Activated naive CD4-positive, alpha-beta T cell treated with anti-CD3 and anti-CD28 coated beads, Interleukin-2, amount 50 U/mL, for 24 hours (primary cell): ENCODE results near the gene PRDM16.

Experiments
- H3K27ac Mint-ChIP-seq: one replicate; pipeline ENCODE4 v1.8.0; 2021; ENCODE audit warnings: mild to moderate bottlenecking, mixed read lengths
- H3K27me3 Mint-ChIP-seq: one replicate; pipeline ENCODE4 v1.8.0; 2021; ENCODE audit warnings: mixed read lengths
- H3K36me3 Mint-ChIP-seq: one replicate; pipeline ENCODE4 v1.8.0; 2021; ENCODE audit warnings: mixed read lengths
- H3K4me1 Mint-ChIP-seq: one replicate; pipeline ENCODE4 v1.8.0; 2021; ENCODE audit warnings: mixed read lengths
- H3K4me3 Mint-ChIP-seq: one replicate; pipeline ENCODE4 v1.8.0; 2021; ENCODE audit warnings: mild to moderate bottlenecking, mixed read lengths
- H3K9me3 Mint-ChIP-seq: one replicate; pipeline ENCODE4 v1.8.0; 2021; ENCODE audit warnings: mixed read lengths

PRDM16 gene

DNA sequence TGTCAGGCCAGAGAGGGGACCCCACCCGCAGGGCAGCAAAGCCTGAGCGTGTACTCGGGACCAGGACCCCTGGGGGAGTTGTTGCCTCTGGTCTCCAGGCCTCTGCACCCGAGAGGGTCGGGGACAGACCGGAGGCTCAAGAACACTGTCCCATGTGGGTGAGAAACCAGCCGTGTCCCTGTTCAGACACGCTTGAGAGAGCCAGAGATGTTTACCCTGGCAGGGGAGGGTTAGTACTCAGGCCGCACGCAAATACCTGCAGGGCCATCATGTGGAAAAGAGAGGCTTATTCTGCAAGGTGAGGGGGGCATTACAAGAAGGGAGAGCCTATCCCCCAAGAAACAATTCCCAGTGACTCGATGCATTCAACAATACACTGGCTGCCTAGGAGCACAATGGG, 311.5 kb downstream of the PRDM16 start:
- Mint-ChIP-seq H3K36me3 (no peaks in the 10 kb centered on the region), H3K27ac (no peak overlapping the region), H3K4me3 (no peak overlapping the region), H3K27me3 (peaks cover 2% of the 10 kb centered on the region), H3K9me3 (no peaks in the 10 kb centered on the region), H3K4me1 (no peaks in the 10 kb centered on the region)

DNA sequence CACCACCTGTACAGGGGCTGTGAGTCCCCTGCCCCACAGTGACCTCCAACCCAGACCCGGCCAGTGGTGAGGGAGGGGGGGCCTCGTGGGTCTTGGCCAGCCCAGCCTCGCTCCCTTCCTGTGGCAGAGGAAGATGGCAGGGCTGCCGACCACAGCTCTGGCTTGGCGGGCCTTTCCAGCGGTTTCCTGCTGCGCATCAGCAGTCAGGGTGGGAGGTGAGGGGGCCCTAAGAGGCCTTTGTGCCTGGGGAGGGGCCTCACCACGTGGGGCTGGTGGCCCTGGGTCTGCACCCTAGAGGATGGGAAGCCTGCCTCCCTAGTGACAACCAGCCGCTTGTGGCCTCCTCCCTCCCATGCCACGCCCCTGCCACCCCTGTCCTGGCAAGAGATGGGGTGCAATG, 312.9 kb downstream of the PRDM16 start:
- no peaks in the 10 kb centered on the region for H3K36me3 Mint-ChIP-seq
- no peak overlapping the region for H3K27ac Mint-ChIP-seq
- H3K4me1 Mint-ChIP-seq: no peaks in the 10 kb centered on the region
- H3K9me3 Mint-ChIP-seq: no peaks in the 10 kb centered on the region
- no peak overlapping the region for H3K4me3 Mint-ChIP-seq
- peaks cover 1% of the 10 kb centered on the region for H3K27me3 Mint-ChIP-seq

DNA sequence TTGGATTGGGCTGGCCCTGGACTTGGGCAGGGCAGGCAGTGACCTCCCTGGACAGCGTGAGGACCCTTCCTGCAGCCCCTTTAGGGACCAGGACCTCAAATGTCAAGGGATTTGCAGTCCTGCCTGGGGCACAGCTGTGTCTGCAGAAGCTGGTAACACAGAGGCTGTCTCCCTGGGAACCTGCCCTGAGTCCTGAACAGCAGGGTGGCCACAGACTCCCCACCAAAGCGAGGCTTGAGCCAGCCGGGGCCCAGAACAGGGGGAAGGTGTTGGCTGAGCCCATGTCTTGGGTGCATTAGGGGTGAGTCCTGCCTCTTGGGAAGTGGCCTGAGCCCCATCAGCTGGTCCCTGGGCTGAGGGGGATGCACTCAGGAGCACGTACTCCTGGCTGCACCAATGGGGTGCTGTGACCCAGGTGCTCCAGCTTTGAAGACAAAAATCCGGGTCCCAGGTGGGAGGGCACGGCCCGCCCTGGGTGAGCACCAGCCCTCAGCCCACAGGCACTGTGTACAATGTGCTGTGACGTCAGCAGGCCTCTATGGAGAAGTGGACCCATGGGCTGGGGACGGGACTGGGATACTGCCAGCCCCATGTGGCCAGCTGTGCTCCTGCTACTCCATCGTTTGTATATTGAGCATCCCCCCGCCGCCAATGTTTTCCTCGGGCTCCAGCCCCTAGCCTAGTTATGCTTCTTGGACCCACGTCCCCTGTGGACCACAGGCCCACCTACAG, 313.5 kb downstream of the PRDM16 start:
- H3K4me1 Mint-ChIP-seq: no peaks in the 10 kb centered on the region
- no peak overlapping the region for H3K4me3 Mint-ChIP-seq
- H3K27ac Mint-ChIP-seq: no peak overlapping the region
- H3K27me3 Mint-ChIP-seq: peaks cover 1% of the 10 kb centered on the region
- H3K9me3 Mint-ChIP-seq: no peaks in the 10 kb centered on the region
- H3K36me3 Mint-ChIP-seq: no peaks in the 10 kb centered on the region

DNA sequence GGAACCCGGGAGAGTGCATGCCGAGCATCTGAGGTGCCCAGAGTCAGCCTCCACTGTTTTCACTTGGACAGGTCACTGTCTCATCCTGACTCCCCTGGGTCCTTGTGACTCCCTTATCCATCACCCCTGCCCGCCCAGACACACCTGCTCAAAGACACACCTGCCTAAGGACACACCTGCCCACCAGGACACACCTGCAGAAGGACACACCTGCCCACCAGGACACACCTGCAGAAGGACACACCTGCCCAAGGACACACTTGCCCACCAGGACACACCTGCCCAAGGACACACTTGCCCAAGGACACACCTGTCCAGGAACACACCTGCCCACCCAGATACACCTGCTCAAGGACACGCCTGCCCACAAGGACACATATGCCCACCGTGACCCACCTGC, 314.7 kb downstream of the PRDM16 start:
- peak overlapping the region; percentile 12 for H3K27ac Mint-ChIP-seq
- peaks cover 2% of the 10 kb centered on the region for H3K27me3 Mint-ChIP-seq
- H3K4me3 Mint-ChIP-seq: no peak overlapping the region
- H3K4me1 Mint-ChIP-seq: no peaks in the 10 kb centered on the region
- no peaks in the 10 kb centered on the region for H3K36me3 Mint-ChIP-seq
- no peaks in the 10 kb centered on the region for H3K9me3 Mint-ChIP-seq

DNA sequence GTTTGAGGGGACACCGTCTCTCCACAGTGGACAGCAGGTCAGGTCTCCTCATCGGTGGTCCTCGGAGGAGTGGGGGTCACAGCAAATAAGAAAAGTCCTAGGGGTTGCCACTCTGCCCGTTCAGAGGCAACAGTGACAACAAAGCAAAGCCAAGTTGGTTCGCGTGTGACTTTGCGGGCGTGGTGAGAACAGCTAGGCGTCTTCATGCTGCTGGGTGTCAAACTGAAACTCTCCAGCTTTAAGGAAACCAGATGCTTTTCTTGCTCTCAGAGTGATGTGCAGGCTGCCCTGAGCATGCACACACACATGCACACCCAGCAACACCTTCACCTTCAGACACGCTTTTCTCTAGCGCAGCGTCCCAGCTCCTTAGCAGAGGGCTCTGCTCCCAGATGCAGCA, 315.4 kb downstream of the PRDM16 start:
- no peaks in the 10 kb centered on the region for H3K9me3 Mint-ChIP-seq
- no peak overlapping the region for H3K4me3 Mint-ChIP-seq
- no peaks in the 10 kb centered on the region for H3K4me1 Mint-ChIP-seq
- no peaks in the 10 kb centered on the region for H3K36me3 Mint-ChIP-seq
- H3K27me3 Mint-ChIP-seq: peaks cover 2% of the 10 kb centered on the region
- no peak overlapping the region for H3K27ac Mint-ChIP-seq

DNA sequence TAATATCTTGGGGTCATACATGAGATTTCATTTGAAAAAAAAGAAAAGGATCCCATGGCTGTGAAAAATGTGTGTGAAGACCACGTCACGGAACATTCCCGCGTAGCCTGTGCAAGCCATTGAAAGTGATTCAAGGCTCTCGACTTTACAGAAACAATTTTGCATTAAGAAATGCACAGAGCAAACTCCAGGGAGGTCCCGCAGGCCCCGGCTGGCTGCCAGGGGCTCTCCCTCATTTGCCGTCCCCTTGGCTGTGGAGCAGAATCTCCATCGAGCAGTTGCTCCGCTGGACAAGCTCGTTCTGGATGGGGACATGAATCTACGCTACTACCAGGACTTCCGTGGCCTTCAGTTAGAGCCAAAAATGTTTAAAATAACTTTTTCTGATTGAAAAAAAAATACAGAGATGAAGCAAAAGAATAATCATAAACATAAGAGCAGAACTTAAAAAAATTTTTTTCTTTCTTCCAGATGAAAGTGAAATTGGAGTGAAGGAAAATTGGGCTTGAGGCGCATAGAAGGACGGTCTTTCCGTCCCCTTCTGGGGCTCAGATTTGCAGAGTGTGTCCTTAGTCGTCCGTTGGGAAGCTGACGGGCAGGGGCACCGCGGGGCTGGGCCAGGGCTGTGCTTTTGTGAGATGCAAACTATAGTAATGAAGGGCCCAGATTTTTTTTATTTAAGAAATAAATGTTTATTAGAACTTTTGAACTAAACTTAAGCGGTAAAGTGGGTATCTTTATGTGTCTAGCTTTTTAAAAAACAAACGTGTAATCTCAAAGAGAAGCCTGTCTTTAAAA, 317.4 kb downstream of the PRDM16 start:
- H3K27ac Mint-ChIP-seq: no peak overlapping the region
- peaks cover 7% of the 10 kb centered on the region for H3K27me3 Mint-ChIP-seq
- no peak overlapping the region for H3K4me3 Mint-ChIP-seq
- H3K36me3 Mint-ChIP-seq: no peaks in the 10 kb centered on the region
- no peaks in the 10 kb centered on the region for H3K9me3 Mint-ChIP-seq
- H3K4me1 Mint-ChIP-seq: no peaks in the 10 kb centered on the region

DNA sequence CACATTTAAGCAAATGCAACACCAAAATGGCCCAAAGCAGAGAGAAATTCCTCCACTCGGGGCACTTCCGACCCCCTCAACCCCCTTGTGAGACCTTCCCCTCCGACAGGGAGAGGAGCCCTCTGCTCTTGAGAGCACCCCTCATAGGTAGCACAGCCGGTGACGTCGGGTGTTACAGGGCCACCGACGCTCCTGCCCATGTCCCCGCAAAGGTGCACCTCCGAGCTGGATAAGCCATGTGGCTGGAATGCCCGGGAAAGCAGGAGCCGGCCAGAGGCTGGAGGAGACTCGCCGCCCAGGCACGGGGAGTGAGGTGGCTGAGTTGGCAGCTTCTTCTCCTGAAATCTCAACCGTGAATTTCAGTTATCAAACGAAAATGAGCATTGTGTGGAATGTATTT, 318.4 kb downstream of the PRDM16 start:
- no peaks in the 10 kb centered on the region for H3K36me3 Mint-ChIP-seq
- H3K4me3 Mint-ChIP-seq: no peak overlapping the region
- H3K27me3 Mint-ChIP-seq: peaks cover 10% of the 10 kb centered on the region
- no peaks in the 10 kb centered on the region for H3K4me1 Mint-ChIP-seq
- H3K27ac Mint-ChIP-seq: no peak overlapping the region
- H3K9me3 Mint-ChIP-seq: no peaks in the 10 kb centered on the region

DNA sequence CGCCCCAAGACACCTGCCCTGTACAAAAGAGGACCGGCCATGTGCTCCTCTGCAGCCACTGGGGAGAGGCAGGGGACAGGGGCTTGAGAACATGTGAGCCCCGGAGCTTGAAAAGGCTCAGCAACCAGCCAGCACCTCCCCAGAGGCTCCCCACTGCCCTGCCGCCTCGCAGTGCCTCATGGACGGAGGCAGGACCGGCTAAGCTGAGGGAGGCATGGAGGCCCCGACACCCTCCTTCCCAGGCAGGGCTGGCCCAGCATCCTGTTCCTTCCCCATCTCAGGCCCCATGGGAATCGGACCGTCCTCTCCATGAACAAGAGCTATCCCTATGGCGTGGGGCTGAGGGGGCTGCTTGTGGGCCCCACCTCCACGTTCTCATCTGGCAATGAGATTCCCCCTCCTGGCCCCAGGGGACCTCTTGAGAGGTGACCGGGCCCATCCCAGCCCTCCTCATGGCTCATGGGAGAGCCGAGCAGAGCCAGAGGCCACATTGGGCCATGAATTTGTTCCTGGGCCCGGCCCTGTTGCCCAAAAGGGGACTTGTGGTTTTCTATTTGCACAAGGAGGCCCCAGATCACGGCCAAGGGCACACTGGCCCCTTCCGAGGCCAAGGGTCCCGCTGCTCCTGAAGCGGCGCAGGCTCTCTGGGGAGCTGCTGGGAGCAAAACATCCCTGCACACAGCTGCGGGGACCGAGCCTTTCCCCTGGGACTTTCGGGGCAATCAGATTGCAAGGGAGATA, 320.3 kb downstream of the PRDM16 start:
- no peak overlapping the region for H3K27ac Mint-ChIP-seq
- H3K4me3 Mint-ChIP-seq: no peak overlapping the region
- no peaks in the 10 kb centered on the region for H3K9me3 Mint-ChIP-seq
- peaks cover 21% of the 10 kb centered on the region for H3K27me3 Mint-ChIP-seq
- H3K4me1 Mint-ChIP-seq: no peaks in the 10 kb centered on the region
- no peaks in the 10 kb centered on the region for H3K36me3 Mint-ChIP-seq

DNA sequence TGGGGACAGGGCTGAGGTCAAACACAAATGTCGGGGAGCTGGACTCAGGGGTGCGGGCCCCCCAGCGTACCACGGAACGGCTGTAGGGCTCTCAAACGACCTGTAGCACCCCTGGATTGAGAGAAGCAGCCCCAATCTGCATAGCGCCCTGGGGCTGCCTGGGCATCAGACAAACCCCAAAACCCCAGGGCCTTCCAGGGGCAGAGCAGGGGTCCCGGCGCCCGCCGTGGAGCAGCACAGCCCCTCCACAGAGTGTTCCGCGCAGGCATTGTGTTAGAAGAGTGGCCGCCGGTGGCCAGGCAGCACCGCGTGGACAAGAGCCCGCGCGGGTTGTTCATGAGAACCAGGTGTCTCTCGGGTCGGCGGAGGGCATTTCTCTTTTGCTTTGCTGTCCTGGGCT, 321.3 kb downstream of the PRDM16 start:
- H3K4me1 Mint-ChIP-seq: no peaks in the 10 kb centered on the region
- no peaks in the 10 kb centered on the region for H3K36me3 Mint-ChIP-seq
- no peak overlapping the region for H3K27ac Mint-ChIP-seq
- H3K27me3 Mint-ChIP-seq: peaks cover 23% of the 10 kb centered on the region
- H3K9me3 Mint-ChIP-seq: no peaks in the 10 kb centered on the region
- H3K4me3 Mint-ChIP-seq: no peak overlapping the region

DNA sequence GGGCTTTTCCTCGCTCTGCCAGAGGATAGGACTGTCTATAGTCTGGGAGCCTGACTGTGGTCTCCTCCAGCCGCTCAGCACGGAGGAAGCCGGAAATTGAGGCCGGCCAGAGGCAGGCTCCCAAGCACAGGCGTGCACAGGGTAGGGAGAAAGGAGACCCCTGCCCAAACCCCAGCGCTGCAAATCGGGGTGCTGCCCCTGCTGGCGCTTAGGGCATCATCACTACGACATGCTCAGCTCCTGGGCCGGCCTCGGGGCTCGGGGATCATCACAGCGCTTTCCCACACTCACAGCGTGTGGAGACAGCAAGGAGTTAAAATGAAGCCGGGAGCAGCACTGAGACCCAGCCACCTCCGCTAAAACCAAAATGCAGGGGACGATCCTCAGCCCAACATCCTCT, 322.7 kb downstream of the PRDM16 start:
- Mint-ChIP-seq H3K27me3 (peaks cover 25% of the 10 kb centered on the region), H3K4me3 (no peak overlapping the region), H3K27ac (no peak overlapping the region), H3K4me1 (no peaks in the 10 kb centered on the region), H3K36me3 (no peaks in the 10 kb centered on the region), H3K9me3 (no peaks in the 10 kb centered on the region)

DNA sequence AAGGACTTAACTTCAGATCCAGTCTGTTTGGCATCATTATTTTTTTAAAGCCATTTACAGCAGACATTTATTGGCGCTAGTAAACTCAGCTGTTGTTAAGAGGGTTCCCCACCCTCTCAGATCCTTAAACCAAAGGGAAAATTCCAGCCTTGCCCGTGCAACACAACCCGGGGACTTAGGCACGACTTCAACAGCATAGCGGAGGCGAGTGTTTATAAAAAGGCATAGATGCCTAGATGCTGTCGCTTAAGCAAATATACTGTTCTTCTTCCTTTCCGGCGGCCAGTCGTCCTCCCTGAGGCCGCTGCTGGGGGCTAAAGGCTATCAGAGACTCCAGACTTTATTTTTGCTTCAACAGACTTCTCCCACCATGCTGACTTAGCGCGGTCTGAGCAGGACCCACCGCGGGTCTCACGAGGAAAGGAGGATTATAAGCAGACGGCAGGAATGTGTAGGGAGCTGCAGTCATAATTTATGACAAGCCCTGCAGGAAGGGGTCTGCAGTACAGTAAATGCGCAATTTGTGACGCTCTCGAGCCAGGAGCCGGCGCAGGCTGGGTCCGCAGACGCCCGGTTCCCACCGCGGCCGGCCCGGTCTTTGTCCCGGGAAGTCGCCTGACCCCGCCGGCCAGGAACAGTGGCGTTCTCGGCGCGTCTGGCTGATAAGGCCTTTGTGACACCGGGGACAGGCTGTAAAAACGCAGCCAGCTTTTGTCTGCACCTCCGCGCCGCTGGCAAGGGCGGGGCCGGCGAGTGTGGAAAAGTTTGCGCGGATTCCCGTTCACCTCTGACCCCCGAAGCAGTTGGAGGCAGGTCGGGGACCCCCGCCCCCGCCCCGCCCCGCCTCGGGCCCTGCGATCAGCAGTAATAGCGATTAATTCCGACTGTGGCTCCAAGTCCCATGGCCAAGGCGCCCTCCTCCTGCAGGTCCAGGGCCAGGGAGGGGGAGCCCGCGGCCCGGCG, 324.3 kb downstream of the PRDM16 start:
- peaks cover 23% of the 10 kb centered on the region for H3K27me3 Mint-ChIP-seq
- no peaks in the 10 kb centered on the region for H3K9me3 Mint-ChIP-seq
- no peaks in the 10 kb centered on the region for H3K4me1 Mint-ChIP-seq
- H3K27ac Mint-ChIP-seq: no peak overlapping the region
- H3K36me3 Mint-ChIP-seq: no peaks in the 10 kb centered on the region
- peak overlapping the region; percentile 15 for H3K4me3 Mint-ChIP-seq

DNA sequence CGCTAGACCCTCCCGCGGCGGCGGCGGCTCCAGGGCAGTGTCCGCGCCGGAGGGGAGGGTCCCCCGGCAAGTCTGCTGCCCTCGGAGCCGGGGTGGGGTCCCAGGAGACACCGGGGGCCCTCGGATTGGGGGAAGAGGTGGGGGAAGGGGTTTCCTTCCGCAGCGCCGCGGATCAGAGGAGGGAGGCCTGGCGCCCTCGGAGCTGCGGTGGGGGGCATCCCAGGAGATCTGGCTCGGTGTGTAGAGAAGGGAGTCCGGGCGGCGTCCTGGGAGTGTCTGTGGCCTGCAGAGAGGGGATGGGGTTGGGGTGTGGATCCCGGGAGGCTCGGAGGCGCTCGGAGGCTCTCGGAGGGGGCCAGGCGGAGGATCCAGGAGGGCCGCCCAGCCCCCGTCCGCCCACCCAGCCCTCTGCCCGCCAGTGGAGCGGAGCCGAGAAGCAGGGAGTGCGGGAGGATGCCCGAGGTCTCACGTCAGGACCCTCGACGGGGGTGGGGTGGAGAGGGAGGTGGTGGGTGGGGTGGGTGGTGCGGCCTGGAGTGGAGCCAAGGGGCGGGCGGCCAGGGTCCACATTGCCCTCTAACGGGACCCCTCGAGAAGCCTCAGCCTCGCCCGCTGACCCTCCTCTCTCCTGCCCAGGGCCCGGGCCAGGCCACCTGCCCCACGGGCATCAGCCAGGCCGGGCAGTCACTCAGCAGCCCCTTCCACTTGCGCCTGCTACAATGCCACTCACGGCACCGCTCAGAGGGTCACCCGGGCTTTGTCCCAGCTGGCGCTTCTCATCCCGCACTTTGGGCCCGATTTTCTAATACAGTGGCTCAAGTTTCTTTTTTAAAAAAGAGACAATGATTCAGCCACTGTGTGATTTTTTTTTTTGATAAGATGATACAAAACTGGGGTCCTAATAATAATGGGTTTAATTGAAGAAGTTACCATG, 325.3 kb downstream of the PRDM16 start:
- no peak overlapping the region for H3K27ac Mint-ChIP-seq
- H3K27me3 Mint-ChIP-seq: peaks cover 23% of the 10 kb centered on the region
- no peaks in the 10 kb centered on the region for H3K36me3 Mint-ChIP-seq
- H3K9me3 Mint-ChIP-seq: no peaks in the 10 kb centered on the region
- no peaks in the 10 kb centered on the region for H3K4me1 Mint-ChIP-seq
- H3K4me3 Mint-ChIP-seq: no peak overlapping the region

DNA sequence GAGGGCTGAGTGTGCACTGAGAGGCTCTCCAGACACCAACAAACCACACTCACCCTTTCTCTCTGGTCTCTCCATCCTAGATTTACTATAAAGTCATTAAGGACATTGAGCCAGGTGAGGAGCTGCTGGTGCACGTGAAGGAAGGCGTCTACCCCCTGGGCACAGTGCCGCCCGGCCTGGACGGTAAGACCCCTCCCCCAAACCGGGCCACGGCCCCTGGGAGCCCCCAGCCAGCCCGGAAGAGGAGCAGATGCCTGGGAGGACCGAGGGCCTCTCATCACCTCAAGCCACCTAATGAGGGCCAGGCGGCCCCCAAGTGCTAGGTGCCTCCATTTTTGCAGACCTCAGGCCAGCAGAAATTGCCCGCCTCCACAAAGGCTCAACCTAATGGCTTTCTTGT, 327.4 kb downstream of the PRDM16 start:
- H3K4me3 Mint-ChIP-seq: no peak overlapping the region
- peaks cover 18% of the 10 kb centered on the region for H3K27me3 Mint-ChIP-seq
- H3K27ac Mint-ChIP-seq: no peak overlapping the region
- no peaks in the 10 kb centered on the region for H3K36me3 Mint-ChIP-seq
- no peaks in the 10 kb centered on the region for H3K4me1 Mint-ChIP-seq
- no peaks in the 10 kb centered on the region for H3K9me3 Mint-ChIP-seq

DNA sequence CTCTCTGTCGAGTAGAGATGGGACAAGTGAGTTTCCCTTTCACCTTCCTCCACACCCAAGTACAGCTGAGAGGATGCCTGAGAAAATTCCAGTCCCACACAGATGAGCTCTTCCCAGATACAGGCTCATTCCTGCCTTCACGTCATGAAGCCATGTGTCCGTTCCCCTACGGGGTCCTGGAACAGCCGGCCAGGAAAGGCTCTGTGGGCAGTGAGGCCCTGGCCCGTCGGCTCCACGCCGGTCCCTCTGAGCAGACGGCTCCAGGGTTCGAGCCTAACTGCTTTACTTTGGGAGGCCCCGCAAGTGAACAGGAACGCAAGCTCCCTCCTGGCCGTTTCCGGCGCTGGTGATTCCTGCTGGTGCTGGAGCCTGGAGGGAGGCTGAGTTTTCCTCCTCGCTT, 328.3 kb downstream of the PRDM16 start:
- no peak overlapping the region for H3K27ac Mint-ChIP-seq
- no peaks in the 10 kb centered on the region for H3K9me3 Mint-ChIP-seq
- no peaks in the 10 kb centered on the region for H3K36me3 Mint-ChIP-seq
- no peaks in the 10 kb centered on the region for H3K4me1 Mint-ChIP-seq
- no peak overlapping the region for H3K4me3 Mint-ChIP-seq
- H3K27me3 Mint-ChIP-seq: peaks cover 16% of the 10 kb centered on the region
